Large intestine (tissue), 3 donors: Measurements from ENCODE around the gene OPCML. TPM values are rescaled to one million over a fixed set of nuclear protein-coding genes. Genes with fewer than 3 reads are reported as not detected.

Experiments used
- DNase-seq, 2 donors: peaks; one replicate each; pipeline versions ENCODE4 v3.0.0 to v3.0.0-alpha.2; 2013
- H3K27ac ChIP-seq: one replicate; pipeline ENCODE4 v1.5.1; 2013; ENCODE audit warnings: low read length
- H3K27me3 ChIP-seq: 2 replicates; pipeline ENCODE4 v1.6.1; 2013; ENCODE audit warnings: low read length; ENCODE audit not compliant: control insufficient read depth, insufficient read depth
- H3K36me3 ChIP-seq: 2 replicates; pipeline ENCODE4 v1.6.1; 2013; ENCODE audit warnings: low read length; ENCODE audit not compliant: control insufficient read depth, insufficient read depth
- H3K4me1 ChIP-seq: one replicate; pipeline ENCODE4 v1.6.1; 2013; ENCODE audit warnings: low read length; ENCODE audit not compliant: control insufficient read depth, insufficient read depth
- H3K4me3 ChIP-seq: one replicate; pipeline ENCODE4 v1.5.1; 2013; ENCODE audit warnings: low read length
- H3K9me3 ChIP-seq: one replicate; pipeline ENCODE4 v1.6.1; 2013; ENCODE audit warnings: mild to moderate bottlenecking, low read depth, low read length, moderate library complexity; ENCODE audit not compliant: control insufficient read depth
- WGBS: methylation state at CpG from one replicate; pipeline ENCODE4 v1.1.5; 2013; ENCODE audit warnings: low lambda C conversion rate; ENCODE audit not compliant: insufficient coverage; 5-methylcytosine and 5-hydroxymethylcytosine counted together
- polyA plus RNA-seq: library from polyadenylated mRNA; unstranded; fragments of 120-200 nt; gene quantifications from one replicate; pipeline ENCODE4 v1.2.1, GENCODE V29; 2013

Gene OPCML
- polyA plus RNA-seq, 1 donor = 1.4 TPM

GRCh38 chr11:133133606-133134005, 398.7 kb downstream of the OPCML start:
- Histone ChIP-seq H3K27ac (no peak overlapping the region), H3K27me3 (peaks cover 4% of the 10 kb centered on the region), H3K4me3 (no peak overlapping the region), H3K36me3 (no peaks in the 10 kb centered on the region), H3K9me3 (no peaks in the 10 kb centered on the region), H3K4me1 (peaks cover 8% of the 10 kb centered on the region)
- no peak for DNase-seq
- no CpG with 5 or more reads among the region's 4 CpGs for WGBS

- WGBS = 90% methylated on average over 1 of the region's 3 CpGs
- Histone ChIP-seq H3K27ac (no peak overlapping the region), H3K36me3 (no peaks in the 10 kb centered on the region), H3K4me3 (no peak overlapping the region), H3K4me1 (peaks cover 8% of the 10 kb centered on the region), H3K27me3 (peaks cover 8% of the 10 kb centered on the region), H3K9me3 (no peaks in the 10 kb centered on the region)
- DNase-seq = peak in 1 of 2 donors; percentile 20
Measured at GRCh38 chr11:133133050-133133449, 399.3 kb downstream of the OPCML start.

GRCh38 chr11:133127741-133128140, 404.6 kb downstream of the OPCML start:
- H3K9me3 ChIP-seq = no peaks in the 10 kb centered on the region
- no peak overlapping the region for H3K27ac ChIP-seq
- H3K36me3 ChIP-seq = no peaks in the 10 kb centered on the region
- WGBS = no CpG with 5 or more reads among the region's 7 CpGs
- H3K4me1 ChIP-seq = no peaks in the 10 kb centered on the region
- DNase-seq = no peak
- peaks cover 14% of the 10 kb centered on the region for H3K27me3 ChIP-seq
- no peak overlapping the region for H3K4me3 ChIP-seq

- no peaks in the 10 kb centered on the region for H3K9me3 ChIP-seq
- DNase-seq = no peak
Measured at GRCh38 chr11:133123796-133124195, 408.5 kb downstream of the OPCML start.

GRCh38 chr11:133123366-133123765, 408.9 kb downstream of the OPCML start:
- H3K27me3 ChIP-seq = peaks cover 8% of the 10 kb centered on the region
- no peak overlapping the region for H3K27ac ChIP-seq
- no peak for DNase-seq
- H3K4me1 ChIP-seq = no peaks in the 10 kb centered on the region
- no peaks in the 10 kb centered on the region for H3K36me3 ChIP-seq
- H3K4me3 ChIP-seq = no peak overlapping the region
- H3K9me3 ChIP-seq = no peaks in the 10 kb centered on the region
- WGBS = 83% methylated on average over 1 of the region's 7 CpGs

More at GRCh38 chr11:133123796-133124195, 408.5 kb downstream of the OPCML start:
- H3K36me3 ChIP-seq = no peaks in the 10 kb centered on the region
- H3K4me1 ChIP-seq = no peaks in the 10 kb centered on the region
- peaks cover 11% of the 10 kb centered on the region for H3K27me3 ChIP-seq
- no peak overlapping the region for H3K4me3 ChIP-seq
- 80% methylated on average over 1 of the region's 4 CpGs for WGBS
- H3K27ac ChIP-seq = no peak overlapping the region

GRCh38 chr11:133122256-133122655, 410.0 kb downstream of the OPCML start:
- WGBS = no CpG with 5 or more reads among the region's 3 CpGs
- no peaks in the 10 kb centered on the region for H3K9me3 ChIP-seq
- no peaks in the 10 kb centered on the region for H3K4me1 ChIP-seq
- H3K36me3 ChIP-seq = no peaks in the 10 kb centered on the region
- H3K27ac ChIP-seq = no peak overlapping the region
- DNase-seq = no peak
- H3K4me3 ChIP-seq = no peak overlapping the region
- H3K27me3 ChIP-seq = peaks cover 3% of the 10 kb centered on the region

- DNase-seq = no peak
- no peaks in the 10 kb centered on the region for H3K36me3 ChIP-seq
- no CpG with 5 or more reads among the region's 7 CpGs for WGBS
Measured at GRCh38 chr11:133118563-133119268, 413.6 kb downstream of the OPCML start.

GRCh38 chr11:133115099-133115498, 417.2 kb downstream of the OPCML start:
- Histone ChIP-seq H3K27me3 (peaks cover 3% of the 10 kb centered on the region), H3K4me1 (no peaks in the 10 kb centered on the region), H3K9me3 (no peaks in the 10 kb centered on the region), H3K4me3 (no peak overlapping the region), H3K27ac (no peak overlapping the region), H3K36me3 (no peaks in the 10 kb centered on the region)
- no peak for DNase-seq
- 92% methylated on average over 2 of the region's 7 CpGs for WGBS

More at GRCh38 chr11:133118563-133119268, 413.6 kb downstream of the OPCML start:
- Histone ChIP-seq H3K9me3 (no peaks in the 10 kb centered on the region), H3K27me3 (peaks cover 3% of the 10 kb centered on the region), H3K27ac (no peak overlapping the region), H3K4me3 (no peak overlapping the region), H3K4me1 (no peaks in the 10 kb centered on the region)

GRCh38 chr11:133107763-133108162, 424.5 kb downstream of the OPCML start:
- H3K27ac ChIP-seq = no peak overlapping the region
- no CpG with 5 or more reads among the region's 3 CpGs for WGBS

GRCh38 chr11:133107136-133107535, 425.2 kb downstream of the OPCML start:
- H3K27me3 ChIP-seq = no peaks in the 10 kb centered on the region
- no peak for DNase-seq
- H3K4me3 ChIP-seq = no peak overlapping the region
- no peak overlapping the region for H3K27ac ChIP-seq
- no peaks in the 10 kb centered on the region for H3K36me3 ChIP-seq
- WGBS = no CpG with 5 or more reads among the region's 4 CpGs
- no peaks in the 10 kb centered on the region for H3K9me3 ChIP-seq
- no peaks in the 10 kb centered on the region for H3K4me1 ChIP-seq

More at GRCh38 chr11:133107763-133108162, 424.5 kb downstream of the OPCML start:
- no peaks in the 10 kb centered on the region for H3K9me3 ChIP-seq
- DNase-seq = no peak
- H3K27me3 ChIP-seq = no peaks in the 10 kb centered on the region
- H3K4me3 ChIP-seq = no peak overlapping the region
- no peaks in the 10 kb centered on the region for H3K36me3 ChIP-seq
- no peaks in the 10 kb centered on the region for H3K4me1 ChIP-seq

GRCh38 chr11:133106417-133106816, 425.9 kb downstream of the OPCML start:
- Histone ChIP-seq H3K9me3 (no peaks in the 10 kb centered on the region), H3K27ac (no peak overlapping the region), H3K4me3 (no peak overlapping the region), H3K36me3 (no peaks in the 10 kb centered on the region), H3K27me3 (no peaks in the 10 kb centered on the region), H3K4me1 (no peaks in the 10 kb centered on the region)
- DNase-seq = no peak
- no CpG with 5 or more reads among the region's 1 CpG for WGBS
